GM19397 (cell line): ENCODE measurements around the gene KIF1B.

Source experiments
- ATAC-seq: cut with Tn5 transposase; IDR thresholded peaks from one replicate; pipeline ENCODE4 v1.9.1; 2021; ENCODE audit warnings: mild to moderate bottlenecking, moderate library complexity; ENCODE audit not compliant: unreplicated experiment

Gene KIF1B

GRCh38 chr1:10209905-10210810 lies at the start of gene KIF1B:
Gene KIF1B (plus strand): TSS chr1:10210570. CDS start chr1:10232329, 21,759 bp downstream.
- peak; percentile 98 for ATAC-seq

GRCh38 chr1:10160907-10161490 lies 49.4 kb upstream of the KIF1B start:
- no peak for ATAC-seq

DNA sequence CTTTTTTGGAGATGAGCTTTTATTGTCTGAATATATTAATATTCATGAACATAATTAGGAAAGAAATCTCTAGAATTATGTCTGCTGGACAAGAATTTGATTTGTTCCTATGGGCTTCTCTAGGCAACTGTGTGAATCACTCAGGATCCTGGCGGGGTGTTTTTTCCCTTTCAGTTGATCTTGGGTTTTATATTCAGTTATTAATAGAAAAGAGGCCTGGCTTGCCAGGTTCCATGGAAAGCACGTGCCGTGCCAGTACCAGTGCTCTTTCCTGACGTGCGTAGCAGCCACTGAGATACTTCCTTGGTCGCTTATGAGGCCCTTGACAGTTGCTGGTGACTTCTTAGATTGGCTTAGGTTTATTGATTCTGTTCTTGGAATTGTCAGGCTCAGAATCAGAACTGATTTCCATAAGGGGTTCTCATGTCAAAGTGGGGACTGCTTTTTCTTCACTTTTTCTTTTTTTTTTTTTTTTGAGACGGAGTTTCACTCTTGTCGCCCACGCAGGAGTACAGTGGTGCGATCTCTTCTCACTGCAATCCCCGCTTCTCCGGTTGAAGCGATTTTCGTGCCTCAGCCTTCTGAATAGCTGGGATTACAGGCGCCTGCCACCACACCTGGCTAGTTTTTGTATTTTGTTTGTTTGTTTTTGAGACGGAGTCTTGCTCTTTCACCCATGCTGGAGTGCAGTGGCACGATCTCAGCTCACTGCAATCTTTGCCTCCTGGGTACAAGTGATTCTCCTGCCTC lies 48.7 kb upstream of the KIF1B start:
- ATAC-seq: no peak

- no peak for ATAC-seq
Measured at GRCh38 chr1:10168912-10169514, 41.4 kb upstream of the KIF1B start.

DNA sequence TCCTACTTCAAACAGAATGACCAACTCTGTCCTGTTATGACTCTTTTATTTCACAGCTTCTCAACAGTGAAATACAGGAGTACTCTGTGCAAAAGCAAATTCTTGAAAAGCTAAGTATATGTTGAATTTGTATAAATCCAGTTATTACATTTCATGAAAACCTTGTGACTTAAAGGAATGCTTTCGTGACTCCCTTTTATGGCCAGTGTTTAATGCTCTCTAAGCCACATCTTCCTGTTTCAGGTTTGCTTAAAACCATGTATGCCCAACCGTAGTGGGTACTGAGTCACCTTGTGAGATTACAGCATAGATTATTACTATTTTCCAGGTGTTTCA lies 40.2 kb upstream of the KIF1B start:
- no peak for ATAC-seq

DNA sequence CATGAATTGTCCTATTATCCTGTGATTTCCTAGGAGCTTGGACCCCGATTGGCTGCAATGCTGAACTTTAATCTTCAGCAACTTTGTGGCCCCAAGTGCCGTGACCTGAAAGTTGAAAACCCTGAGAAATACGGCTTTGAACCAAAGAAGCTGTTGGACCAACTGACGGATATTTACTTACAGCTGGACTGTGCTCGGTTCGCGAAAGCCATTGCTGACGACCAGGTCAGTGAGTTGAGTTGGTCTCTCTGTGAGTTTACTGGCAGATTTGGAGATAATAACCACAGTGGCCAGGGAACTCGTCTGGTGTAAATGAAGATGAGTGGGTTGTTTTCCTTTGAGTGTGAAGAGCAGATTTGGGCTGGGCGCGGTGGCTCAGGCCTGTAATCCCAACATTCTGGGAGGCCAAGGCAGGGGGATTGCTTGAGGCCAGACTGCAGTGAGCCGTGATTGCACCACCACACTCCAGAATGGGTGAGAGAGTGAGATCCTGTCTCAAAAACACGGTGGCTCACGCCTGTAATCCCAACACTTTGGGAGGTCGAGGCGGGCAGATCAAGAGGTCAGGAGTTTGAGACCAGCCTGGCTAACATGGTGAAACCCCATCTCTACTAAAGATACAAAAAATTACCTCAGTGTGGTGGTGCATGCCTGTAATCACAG lies 39.1 kb upstream of the KIF1B start:
- ATAC-seq: no peak

DNA sequence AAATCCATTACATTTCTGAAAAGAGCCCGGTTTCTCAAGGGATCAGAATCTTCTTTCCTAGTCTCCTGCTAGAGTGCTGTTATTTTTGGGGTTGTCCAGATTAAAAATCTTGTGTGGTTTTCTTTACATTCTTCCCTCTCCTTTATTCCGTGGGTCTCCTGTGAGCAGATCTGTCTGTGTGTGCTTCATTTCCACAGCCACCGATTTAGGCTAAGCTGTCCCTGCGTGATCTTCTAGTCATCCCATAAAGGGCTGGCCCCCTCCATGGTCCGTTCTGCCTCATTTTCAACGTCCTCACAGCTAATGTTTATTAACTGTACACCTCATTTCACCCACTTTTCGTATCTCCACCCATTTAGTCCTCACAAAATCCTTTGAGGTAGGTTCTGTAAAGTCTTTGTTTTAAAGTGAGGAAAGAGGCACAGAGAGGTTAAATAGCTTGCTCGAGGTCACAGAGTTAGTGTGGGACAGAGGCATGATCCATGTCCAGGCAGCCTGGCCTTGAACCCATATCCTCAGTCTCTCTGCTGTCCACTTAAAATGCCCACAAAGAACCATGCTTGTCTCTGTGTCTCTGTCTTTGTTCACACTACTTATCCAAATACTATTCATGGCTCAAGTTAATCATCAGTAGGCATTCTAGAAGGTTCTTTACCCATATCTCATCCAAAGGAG lies 38.2 kb upstream of the KIF1B start:
- no peak for ATAC-seq

GRCh38 chr1:10173582-10173981 lies 36.8 kb upstream of the KIF1B start:
- no peak for ATAC-seq

GRCh38 chr1:10177876-10178275 lies 32.5 kb upstream of the KIF1B start:
- ATAC-seq: no peak

DNA sequence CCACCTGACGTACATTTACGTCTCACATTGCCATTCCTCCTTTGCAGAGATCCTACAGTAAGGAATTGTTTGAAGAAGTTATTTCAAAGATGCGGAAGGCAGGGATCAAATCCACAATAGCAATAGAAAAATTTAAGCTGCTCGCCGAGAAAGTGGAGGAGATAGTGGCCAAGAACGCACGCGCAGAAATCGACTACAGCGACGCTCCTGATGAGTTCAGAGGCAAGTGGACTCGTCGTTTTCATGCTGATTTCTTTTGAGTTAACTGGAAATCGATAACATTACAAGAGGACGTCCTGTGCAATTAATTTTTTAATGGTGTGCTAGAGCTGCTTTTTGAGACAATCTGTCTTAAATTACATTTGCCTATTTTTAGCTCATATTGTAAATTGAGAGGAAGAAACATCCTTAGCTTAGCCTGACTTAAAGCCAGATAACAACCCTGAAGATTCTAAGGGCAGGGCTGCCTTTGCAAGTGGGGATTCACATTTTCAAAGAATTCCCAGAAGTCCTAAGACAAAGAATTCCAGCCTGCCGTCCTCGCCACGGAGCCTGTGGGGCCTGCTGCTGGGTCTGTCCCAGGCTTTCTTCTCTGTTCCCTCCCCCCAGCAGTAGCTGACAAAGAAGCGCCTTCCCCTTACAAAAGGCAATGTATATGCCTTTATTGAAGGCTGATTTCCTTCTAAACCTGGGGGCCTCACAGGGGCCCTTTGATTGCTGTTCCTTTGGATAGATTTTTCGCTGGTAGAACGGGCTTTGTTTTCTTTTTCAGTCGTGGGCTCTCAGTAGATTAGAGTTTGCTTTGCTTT lies 31.6 kb upstream of the KIF1B start:
- no peak for ATAC-seq

DNA sequence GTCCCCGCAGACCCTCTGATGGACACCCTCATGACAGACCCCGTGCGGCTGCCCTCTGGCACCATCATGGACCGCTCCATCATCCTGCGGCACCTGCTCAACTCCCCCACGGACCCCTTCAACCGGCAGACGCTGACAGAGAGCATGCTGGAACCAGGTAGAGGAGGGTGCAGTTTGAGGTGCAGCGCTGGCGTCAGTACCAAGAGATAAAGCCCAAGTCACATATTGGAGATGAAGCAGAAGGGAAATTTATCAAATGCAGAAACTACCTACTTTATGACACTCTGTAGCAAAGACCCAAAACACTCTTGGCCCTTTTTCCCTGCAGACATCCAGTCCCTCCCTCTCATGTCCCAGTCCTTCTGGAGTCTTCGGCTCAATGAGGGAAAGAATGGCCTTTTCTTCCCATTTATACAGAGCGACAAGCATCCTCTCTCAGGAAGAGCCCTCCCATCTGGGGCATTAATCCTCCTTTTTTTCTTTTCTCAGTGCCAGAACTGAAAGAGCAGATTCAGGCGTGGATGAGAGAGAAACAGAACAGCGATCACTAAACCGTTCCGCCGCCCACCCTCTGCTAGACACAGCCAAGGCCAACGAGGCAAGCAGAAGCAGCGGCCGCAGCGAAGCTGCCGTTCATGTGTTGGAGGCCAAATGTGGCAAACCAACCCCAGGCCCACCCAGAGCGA lies 30.8 kb upstream of the KIF1B start:
- ATAC-seq: no peak

DNA sequence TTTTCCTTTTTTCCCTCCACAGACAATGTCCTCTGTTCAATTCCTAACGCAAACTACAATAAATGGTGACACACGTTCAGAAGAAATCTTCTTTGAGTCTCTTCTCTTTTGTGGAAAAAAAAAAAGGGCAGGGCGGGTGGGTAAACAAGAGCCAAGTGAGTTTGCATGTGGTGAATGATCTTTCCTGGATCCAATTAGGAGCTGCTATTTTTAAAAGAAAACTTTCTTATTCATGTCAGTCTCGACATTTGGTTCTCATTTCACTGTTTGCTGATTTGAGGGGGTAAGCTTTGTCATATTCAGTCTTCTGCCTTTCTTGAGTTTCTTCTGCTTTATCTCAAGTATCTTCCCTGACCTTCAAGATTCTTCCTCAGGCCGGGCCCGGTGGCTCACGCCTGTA lies 29.2 kb upstream of the KIF1B start:
- no peak for ATAC-seq

DNA sequence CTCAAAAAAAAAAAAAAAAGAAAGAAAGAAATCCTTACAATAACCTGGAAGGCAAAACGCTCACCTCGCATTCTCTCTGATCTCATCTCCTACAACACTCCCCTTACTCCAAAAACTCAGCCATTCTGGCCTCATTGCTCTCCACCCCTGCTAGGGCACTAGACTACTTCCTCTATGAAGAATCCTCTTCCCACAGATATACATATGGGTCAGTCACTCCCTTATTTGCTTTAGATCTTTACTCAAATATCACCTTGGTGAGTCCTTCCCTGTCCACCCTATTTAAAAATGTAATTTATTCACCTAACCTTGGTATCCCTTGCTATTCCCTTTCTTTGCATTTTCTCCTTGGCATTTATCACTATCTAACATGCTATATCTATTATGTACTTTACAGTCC lies 24.6 kb upstream of the KIF1B start:
- ATAC-seq: no peak

GRCh38 chr1:10186331-10187025 lies 23.9 kb upstream of the KIF1B start:
- no peak for ATAC-seq

DNA sequence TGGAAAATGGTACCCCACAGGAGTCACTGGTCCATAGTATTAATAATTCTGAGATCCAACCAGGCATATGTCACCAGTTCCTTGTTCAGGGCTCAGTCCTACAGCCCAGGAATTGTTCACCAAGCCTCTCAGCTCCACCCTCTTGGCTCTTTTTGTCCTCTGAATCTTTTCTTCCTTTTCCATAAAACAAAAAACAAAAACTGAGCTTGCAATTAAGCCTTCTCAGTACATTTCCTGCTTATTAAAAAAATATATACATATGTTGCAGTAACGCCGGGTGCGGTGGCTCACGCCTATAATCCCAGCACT lies 23.4 kb upstream of the KIF1B start:
- ATAC-seq: no peak

DNA sequence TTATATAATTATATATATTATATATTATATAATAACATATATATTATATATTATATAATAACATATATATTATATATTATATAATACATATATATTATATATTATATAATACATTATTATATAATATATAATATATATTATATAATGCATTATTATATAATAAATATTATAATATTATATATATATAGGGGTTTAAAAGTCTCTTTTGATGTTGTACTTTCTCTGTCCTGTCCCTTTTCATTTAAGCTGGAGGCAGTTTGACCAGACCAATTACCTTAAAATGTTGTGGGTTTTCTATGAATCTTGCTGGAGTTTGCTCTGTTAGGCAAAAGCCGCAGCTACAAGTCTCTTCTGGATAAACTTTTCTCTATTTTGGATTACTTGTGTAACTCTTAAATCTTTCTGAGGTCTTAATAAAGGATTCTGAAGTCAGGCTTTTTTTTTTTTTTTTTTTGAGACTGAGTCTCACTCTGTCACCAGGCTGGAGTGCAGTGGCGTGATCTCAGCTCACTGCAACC lies 22.2 kb upstream of the KIF1B start:
- ATAC-seq: no peak

GRCh38 chr1:10189659-10190058 lies 20.7 kb upstream of the KIF1B start:
- no peak for ATAC-seq

DNA sequence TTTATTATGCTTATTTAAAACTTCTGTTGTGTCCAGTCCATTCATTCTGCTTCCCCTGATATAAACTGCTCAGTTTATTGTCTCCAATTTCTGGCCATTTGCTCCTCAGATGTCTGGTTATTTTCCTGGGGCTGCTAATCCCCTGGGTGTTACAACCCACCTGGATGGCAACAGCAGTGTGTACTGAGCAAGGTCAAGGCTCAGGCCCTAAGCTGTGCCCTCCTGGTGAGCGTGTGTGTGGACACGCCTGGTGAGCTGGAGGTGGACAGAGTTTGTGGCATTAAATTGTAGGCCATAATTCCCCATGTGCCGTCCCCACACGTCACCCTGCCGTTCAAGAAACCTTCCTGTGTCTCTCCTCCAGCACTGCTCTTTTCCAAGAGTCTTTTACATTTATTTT lies 18.1 kb upstream of the KIF1B start:
- ATAC-seq: no peak
